Placental epithelial cell (primary cell): Measurements from ENCODE around the gene CCDC196. TPM values are rescaled to one million over a fixed set of nuclear protein-coding genes. Genes with fewer than 3 reads are reported as not detected.

Experiments used
- total RNA-seq: library from RNA; depleted of rRNA; stranded (reverse); fragments of >200 nt; gene quantifications from 2 replicates; pipeline ENCODE4 v1.2.3, GENCODE V29; 2012

CCDC196 gene
- not detected in 2 replicates for total RNA-seq

DNA sequence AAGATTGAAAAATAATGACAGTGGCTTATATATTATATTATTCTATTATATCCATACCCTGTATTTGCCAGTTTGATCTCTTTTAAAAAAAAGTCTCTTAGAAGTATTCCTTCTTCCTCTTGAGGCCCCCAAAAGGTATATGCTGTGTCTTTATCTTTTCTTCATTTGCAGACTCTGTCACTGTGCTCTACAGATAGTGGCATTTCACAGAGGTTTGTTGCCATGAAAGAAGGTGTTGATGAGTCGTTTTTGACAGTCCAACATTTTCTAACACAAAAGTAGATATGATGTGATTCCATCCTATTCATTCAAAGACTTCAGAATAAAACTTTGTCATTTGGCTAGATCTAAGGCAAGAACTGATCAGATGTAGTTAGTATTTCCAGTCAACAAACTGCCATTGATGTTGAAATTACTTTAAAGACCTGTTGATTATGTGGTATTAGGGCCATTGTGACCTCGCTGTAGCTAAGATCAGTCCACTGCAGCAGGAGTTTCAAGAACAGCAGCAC lies at the start of gene CCDC196:
Gene CCDC196 (plus strand): TSS at position 462 of the 512 bp plus-strand sequence. CDS start 132 bp downstream, outside the sequence.

DNA sequence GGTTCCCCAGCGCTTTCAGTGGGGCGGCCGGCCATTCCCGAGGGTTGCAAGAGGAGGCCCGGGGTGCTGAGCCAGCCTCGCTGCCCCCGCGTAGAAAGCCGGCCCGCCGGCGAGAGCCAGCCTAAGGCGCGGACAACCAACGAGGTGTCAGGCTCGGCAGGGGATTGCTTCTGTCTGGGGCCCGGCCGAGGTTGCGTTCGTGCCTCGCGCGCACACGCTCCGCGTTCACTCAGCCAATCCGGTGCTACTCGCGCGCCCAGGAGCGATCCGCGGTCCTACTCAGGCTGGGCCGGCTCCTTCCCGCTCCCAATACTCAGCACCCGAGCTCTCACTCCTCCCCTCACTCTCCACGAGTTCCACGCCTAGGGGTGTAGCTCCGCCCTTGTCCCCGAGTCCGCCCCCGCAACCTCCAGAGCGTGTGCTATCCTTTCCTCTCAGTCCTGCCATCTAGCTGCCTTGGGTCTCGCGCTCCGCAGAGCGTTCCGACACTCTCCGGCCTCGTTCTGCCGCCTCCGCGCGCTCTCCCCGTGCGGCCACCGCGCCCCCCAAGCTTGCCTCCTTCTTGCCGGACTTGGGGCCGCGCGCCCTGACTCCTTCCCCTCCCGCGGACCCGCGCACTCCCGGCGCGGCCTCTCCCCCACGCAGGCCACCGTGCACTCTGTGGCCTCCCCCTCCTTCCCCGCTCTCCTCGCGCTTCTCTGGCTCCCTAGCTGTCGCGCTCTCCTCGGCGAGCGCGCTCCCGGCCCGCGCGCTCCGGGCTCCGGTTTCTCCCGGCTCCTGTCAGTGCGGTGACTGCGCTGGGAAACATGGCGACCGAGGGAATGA lies 21.8 kb downstream of the CCDC196 start, which contains the start of gene GPHN:
Gene GPHN (plus strand): TSS at position 426 of the 825 bp plus-strand sequence.

Other genes with a start within 250 kb of the CCDC196 start
- gene GPHN, start 21.8 kb downstream of the CCDC196 start, total RNA-seq, result 6.7 and 7.9 TPM in 2 replicates